Ovary (tissue), 3 donors: Measurements from ENCODE around the gene ZNF682.

ENCODE experiments used
- EP300 ChIP-seq: sonication (generic); formaldehyde crosslinking; IDR thresholded peaks from one replicate; pipeline ENCODE4 v1.6.1; 2017; ENCODE audit warnings: antibody characterized with exemption
- POLR2A ChIP-seq: fragments of 450-650 bp; IDR thresholded peaks from one replicate; pipeline ENCODE4 v1.6.1; 2017; ENCODE audit warnings: antibody characterized with exemption, mild to moderate bottlenecking, moderate library complexity
- TF ChIP-seq, protein P1 (sequence below), 3 donors: fragments of 450-650 bp in 2 of 3; fragments of 200-600 bp in 1 of 3; IDR thresholded peaks; one replicate each; pipeline versions ENCODE4 v1.5.1 to v1.8.0; 2016 to 2022; ENCODE audit warnings: antibody characterized with exemption in 3 of 3, mild to moderate bottlenecking in 1 of 3
- donor health status: DM: no; HTN: no; CAD: no.

DNA sequence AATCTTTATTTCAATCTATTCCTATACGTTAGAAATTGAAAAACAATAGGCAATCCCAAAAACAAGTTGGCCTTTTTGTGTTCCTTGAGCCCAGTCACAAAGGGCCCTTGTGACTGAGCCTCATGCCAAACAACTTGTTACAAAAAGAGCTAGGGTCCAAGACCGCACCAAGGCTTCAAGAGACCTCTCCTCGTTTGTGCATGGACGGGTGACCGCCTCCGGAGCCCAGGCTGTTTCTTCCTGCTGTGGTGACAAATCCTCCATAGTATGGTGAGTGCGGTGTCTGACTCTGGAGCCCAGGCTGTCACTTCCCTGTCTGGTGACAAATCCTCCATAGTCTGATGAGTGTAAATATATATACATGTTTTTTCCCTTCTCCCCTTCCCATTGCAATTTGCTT, 74.9 kb downstream of the ZNF682 start:
- TF ChIP-seq, protein P1, sequence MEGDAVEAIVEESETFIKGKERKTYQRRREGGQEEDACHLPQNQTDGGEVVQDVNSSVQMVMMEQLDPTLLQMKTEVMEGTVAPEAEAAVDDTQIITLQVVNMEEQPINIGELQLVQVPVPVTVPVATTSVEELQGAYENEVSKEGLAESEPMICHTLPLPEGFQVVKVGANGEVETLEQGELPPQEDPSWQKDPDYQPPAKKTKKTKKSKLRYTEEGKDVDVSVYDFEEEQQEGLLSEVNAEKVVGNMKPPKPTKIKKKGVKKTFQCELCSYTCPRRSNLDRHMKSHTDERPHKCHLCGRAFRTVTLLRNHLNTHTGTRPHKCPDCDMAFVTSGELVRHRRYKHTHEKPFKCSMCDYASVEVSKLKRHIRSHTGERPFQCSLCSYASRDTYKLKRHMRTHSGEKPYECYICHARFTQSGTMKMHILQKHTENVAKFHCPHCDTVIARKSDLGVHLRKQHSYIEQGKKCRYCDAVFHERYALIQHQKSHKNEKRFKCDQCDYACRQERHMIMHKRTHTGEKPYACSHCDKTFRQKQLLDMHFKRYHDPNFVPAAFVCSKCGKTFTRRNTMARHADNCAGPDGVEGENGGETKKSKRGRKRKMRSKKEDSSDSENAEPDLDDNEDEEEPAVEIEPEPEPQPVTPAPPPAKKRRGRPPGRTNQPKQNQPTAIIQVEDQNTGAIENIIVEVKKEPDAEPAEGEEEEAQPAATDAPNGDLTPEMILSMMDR (IDR thresholded peaks at IDR 0.05): no peak
- TF ChIP-seq EP300: no peak
- no peak for TF ChIP-seq POLR2A
